ENCODE results near the gene KCNF1.
"Not testable (repeated sequence)": the region's sequence is repeated elsewhere in the genome, so short reads cannot be mapped to it uniquely, and the experiment has no call there.

The KCNF1 gene

DNA sequence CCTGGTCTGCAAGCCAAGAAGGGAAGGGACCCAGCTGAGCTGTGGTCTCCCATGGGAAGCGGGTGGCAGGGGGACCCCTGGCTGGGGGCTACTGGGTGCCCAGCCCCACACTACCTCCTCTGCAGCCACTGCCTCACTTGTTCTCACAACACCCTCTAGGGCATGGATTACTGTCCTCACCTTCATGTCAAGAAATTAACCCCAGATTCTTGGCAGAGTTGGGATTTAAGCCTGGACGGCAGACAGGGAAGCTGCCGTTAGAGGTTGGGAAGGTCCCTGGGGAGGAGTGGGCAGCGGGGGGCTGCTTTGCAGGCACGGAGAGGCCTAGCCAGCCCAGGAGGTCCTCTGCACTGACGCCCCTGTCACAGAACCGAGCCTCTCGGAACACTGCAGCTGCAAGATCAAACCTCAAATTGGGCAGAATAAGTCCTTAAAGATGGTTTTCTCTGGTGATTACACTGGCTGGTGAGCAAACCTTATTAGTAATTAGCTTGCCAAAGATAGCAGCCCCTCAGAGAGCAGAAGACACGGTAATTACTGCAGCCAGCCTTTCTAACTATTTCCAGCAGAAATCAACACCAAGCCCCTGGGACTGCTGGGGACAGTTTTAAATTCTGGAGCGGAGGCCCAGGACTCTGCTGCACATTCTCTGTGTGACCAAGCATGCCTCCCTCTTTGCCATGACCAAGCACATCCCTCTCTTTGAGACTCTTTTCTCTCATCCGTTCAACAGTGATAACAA, 35.9 kb downstream of the KCNF1 start:
- DNase-seq = peak; percentile 11

DNA sequence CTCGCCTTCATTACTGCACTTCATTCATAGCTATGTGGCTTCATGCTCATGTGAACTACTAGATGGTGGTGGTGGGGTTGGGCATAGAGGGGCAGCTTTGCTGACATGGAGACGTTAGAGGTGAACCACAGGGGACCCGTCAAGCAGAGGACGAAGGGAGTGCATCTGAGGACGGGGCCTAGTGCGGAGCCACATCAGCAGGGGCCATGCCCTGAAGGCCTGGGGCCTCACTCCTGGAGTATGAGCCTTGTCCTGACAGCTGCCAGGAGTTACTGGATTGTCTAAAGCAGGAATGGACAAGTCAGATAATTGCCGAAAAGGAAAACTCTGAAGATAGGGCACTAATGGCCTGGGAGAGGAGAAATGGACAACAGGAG, 36.4 kb downstream of the KCNF1 start:
- no peak for DNase-seq

DNA sequence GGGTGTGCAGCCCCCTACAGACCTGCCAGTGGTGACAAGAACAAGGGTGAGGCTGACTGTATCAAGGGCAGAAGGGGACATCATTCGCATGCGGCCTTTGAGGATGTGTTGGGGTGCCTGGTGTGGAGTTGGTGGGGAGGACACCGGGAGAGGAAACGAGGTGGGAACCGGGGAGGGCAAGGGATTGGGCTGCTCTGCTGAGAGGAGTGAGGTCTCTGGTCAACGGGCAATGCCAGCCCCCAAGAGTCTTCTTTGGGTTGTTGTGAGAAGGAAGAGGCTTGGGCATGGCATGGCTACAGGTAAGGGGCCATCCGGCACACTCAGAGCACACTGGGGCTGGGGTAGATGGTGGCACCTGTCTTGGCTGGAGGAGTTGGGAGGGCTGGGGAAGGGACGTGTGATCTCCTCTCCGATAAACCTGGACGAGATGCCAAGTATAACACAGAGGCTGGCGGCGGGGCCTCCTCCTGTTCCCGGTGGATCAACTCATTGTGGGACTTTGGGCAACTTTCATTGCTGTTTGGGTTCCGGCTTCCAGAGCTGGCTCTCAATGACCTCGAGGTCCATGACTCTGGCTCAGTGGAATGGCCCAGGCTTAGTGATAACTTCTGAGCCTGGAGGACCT, 37.0 kb downstream of the KCNF1 start:
- DNase-seq = no peak

DNA sequence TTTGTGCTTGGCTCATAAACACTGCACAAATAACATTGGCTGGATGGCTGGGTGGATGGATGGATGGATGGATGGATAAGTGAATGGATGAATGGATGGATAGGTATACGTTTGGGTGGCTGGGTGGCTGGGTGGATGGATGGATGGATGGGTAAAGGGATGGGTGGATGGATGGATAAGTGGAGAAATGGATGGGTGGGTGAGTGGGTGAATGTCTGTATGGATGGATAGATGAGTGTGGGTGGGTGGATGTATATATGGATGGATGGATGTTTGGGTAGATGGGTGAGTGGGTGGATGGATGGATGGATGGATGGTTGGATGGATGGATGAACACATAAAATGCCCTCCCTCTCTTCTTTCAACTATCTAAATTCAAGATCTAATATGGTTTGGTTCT, 38.1 kb downstream of the KCNF1 start:
- DNase-seq = no peak

DNA sequence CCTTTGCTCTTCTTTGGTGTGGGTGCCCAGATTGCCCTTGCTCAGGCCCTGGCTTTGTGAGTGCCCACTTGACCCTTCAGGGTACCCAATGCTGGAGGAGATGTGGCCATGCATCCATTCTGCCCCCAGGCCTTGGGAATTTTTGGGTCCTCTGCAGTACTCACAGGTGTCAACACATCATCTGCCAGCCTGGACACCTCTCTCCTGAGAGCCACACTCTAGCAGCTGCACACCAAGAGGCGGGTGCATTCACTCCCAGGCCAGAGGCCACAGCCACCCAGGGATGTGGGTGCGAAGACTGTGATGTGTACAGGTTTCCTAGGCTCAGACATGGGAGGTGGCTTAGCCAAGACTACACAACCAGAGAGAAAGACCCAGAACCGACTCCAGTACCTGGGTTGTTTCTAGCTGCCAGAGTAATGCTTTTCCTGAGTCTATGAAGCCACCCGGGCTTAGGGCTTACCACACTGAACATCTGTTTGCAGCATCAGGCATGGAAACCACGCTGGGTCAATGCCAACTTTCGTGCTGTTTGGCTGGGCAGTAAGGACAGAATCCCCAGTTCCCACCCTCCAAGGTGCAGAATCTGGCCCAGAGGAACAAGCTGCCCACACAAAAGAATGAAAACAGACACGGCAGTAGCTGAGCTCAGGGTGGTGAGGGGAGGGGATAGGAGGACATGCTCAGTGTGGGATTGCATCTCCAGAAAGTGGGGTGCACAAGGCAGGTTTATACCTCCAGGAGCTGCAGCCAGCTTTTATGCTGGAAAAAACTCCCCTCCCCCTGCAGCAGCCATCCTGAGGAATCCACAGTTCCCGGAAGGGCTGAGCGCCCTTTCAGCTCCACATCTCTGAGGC, 40.1 kb downstream of the KCNF1 start:
- DNase-seq = no peak

DNA sequence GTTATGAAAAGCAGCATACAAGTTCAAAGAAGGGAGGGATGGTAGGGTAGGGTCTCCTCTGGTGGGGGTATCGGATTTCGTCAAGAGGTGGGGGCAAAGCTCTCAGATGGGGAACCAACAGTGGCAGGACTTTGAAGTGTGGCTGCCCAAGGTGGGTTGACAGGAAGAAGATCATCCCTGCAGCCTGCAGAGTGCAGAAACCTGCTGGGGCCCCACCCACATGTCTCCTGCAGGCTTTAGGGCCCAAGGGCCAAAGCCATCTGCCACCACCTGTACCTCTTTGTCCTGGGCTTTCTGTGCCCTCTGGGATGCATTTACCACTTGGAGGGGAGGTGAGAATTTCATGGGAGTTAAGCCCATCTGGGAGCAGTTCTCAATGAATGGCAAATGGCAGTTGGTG, 42.7 kb downstream of the KCNF1 start:
- no peak for DNase-seq

DNA sequence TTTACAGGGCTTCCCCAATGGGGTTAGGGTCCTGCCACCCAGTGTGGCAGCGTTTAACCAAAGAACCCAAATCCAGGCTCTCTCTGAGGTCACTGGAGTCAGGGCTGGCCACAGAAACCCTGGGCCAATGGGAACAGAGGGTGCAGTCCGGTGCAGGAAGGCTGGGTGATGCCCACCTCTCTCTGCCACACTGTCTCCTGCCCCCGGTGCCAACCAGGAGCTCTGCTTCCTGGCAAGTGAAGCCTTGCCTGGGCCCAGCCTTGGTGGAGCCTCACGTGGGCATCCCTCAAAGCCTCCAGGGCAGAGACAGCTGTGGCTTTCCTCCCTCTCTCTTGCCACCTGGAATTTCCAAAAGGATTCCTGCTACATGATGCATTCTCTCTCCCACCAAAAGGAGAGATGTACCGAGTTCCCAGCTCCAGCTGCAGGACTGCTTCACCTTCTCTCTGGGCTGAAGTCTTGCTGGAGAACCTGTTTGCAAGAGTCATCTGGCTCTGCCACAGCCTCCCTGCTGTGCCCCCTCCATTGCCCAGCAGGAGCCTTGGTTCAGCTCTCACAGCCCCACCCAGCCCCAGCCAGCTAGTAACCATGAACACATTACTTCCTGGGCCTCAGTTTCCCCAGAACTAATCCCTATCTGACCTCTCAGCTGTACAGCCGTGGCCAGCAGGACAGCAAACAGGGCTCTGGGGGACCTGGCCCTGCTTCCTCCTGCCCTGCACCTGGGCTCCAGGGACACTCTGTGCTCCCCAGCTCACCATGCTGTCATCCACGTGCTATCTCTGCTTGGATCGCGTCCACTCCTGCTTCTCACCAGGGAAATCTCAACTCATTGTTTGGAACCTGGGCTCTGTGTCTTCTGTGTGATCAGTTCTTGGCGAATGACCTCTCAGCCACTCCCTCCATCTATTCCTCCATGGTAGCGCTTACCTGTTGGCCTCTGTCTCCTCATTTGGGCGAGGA, 43.4 kb downstream of the KCNF1 start:
- DNase-seq = no peak

DNA sequence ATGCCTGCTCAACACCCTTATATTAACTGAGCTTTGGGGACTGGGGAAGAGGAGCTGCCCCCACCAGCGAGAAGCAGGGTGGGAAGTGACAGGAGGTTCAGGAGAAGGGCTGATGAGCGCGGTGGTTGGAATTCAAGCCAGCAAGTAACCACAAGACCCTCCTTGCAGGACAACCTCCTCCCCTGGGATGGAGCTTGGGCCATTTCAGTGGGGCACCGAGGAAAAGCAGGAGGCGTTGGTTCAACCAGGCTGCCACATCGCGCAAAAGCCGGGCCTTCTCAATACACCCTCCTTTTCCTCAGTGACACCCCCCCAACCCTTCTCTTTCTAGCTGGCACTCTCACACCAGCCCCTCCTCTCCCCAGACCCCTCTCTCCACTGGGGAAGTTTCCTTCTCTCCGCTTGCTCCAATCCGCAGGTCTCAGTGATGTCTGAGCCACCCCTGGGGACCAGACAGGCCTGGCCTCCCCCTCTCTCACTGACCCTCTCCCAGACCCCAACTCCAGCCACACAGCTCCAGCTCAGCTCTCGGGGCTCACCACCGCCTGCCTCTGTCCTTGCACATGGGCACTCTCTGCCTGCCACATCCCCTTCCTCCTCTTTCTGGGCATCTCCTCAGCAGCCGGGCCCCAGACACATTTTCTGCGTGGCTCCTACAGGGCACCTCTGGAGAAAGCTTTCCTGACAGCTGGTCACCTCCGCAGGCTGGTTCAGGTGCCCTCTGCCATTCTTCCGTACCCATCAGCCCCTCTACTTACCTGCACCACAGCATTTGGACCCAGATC, 44.5 kb downstream of the KCNF1 start:
- no peak for DNase-seq

DNA sequence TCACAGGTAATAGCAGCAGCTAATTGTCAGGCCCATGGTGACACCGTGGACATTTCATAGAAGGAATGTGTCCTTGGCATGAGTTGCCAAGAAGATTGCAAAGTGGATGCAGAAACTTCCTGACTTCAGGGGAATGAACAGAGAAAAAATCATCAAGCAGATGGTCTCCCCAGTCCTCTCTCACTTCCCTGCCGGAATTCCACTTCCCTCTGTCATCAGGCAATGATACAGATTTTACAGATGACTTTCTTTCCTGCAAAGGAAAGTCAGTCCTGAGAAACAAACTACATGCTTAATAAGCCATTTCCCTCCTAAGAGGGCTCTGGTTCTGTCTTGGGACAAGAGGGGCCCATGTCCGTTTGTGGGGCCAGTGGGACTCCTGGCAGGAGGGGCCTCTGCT, 45.7 kb downstream of the KCNF1 start:
- no peak for DNase-seq

DNA sequence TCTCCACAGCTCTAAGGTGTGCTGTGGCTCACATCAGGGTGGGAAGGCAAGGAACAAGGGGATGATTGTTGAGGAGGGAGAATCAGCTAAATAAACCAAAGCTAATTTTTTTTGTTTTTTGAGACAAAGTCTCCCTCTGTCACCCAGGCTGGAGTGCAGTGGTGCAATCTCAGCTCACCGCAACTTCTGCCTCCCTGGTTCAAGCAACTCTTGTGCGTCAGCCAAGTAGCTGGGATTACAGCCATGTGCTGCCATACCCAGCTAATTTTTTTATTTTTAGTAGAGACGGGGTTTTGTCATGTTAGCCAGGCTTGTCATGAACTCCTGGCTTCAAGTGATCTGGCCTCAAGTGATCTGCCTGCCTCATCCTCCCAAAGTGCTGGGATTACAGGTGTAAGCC, 46.7 kb downstream of the KCNF1 start:
- DNase-seq = not testable (repeated sequence)

DNA sequence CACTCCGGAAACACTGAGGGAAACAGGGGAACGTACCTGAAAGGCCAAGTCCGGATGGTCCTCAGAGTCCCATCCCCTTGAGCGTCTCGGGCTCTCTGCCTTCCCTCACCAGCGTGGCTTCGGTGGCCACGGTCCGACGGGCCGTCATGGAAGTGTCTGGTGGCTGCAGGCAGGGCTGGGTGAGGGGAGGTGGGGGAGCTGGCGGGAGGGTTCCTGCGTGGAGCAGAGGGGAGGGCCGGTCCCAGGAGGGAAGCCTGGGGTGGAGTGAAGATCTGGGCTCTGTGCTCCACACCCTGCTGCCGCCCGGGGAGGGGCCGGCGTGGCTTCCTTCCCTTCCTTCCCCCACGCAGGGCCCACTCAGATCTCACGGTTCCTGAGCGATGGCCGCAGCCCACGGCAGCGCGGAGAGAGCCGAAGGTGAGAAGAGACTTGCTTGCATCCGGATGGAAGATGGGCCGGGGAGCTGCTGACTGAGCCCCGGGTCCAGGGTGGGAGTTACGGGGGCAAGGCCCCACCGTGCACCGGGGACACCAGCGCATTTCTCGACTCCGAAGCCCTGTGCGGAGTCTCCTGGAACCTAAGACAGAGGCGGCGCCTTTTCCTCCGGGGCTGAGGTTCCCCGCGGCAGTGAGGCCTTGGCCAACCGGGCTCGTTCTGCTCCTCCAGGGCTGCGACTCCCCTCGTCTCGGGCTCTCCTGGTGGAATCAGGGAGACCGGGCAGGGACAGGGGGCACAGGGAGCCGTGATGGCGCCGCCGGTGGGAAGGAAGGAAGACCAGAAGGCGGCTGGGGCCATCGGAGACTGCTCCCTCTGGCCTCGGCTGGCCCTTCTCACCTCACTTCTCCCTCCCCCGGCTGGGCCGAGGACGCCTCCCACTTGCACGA, 49.1 kb downstream of the KCNF1 start:
- DNase-seq = no peak

DNA sequence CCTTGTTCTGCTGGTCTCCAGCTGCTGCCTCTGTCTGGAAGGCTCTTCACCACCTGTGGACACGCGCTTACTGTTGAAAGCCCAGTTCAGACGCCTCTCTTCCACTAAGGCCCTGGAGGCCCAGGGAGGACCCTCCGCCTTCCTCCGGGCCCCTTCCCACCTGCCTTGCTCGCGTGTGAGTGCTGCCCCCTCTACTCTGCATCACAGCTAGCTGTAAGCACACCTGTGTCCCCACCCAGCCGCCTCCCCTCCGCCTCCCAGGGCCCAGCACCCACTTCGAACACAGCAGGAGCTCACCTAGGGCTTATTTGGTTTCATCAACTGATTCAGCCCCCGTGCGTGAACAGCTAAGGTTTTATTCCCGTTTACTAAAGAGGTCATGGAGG, 49.7 kb downstream of the KCNF1 start:
- DNase-seq = no peak

DNA sequence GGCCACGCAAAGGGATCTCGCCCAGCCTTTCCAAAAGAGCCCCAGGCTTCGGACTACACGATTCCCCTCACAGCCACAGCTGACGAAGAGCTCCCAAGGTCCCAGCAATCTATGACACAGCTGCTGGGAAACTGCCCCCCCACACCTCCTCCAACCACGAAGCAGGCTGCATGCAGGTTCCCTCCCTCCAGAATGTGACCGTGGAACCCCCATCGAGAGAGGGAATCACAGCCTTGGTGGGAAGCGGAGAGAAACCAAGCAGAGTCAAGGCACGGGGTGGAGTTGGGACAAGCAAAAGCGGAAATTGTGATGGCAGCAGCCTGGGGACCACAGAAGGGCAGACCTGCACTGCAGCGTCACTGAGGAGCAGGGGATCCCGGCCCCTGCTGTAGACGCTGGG, 50.3 kb downstream of the KCNF1 start:
- no peak for DNase-seq

DNA sequence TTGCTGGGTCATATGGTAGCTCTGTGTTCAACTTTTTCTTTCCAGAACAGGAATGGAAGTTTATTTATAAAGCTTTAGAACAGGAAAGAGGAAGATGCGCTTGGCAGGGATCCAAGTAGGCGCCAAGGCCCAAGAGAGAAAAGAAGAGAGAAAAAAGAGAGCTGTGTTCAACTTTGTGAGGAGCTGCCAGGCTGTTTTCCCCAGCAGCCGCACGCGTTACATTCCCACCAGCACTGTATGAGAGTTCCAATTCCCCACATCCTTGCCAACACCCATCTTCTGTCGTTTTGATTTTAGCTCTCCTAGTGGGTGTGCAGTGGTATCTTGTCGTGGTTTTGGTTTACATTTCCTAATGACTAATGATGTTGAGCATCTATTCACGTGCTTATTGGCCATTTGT, 51.4 kb downstream of the KCNF1 start:
- no peak for DNase-seq

Data from NCI-H2227 treated with DMSO at 0.1 percent for 48 hours (cell line).